Neural progenitor cell (in vitro differentiated cells): ENCODE data around the gene CAPN2.

Experiments used
- CTCF ChIP-seq: fragments of 200-600 bp; sonication (generic); IDR thresholded peaks from 2 replicates; pipeline ENCODE4 v1.5.1; 2017; ENCODE audit warnings: antibody characterized with exemption, mild to moderate bottlenecking
- EZH2 ChIP-seq: fragments of 200-600 bp; sonication (generic); IDR thresholded peaks from 2 replicates; pipeline ENCODE4 v1.6.1; 2017; ENCODE audit warnings: antibody characterized with exemption, mild to moderate bottlenecking, moderate library complexity

GRCh38 chr1:223708001-223708359 is 4.4 kb upstream of the CAPN2 start:
- TF ChIP-seq CTCF = no peak
- TF ChIP-seq EZH2 = no peak
